Ovary (tissue), 3 donors: Measurements from ENCODE around the gene AKT1.

Experiments
- CTCF ChIP-seq, 3 donors: fragments of 450-650 bp in 2 of 3; fragments of 200-600 bp in 1 of 3; IDR thresholded peaks; one replicate each; pipeline versions ENCODE4 v1.5.1 to v1.8.0; 2016 to 2022; ENCODE audit warnings: antibody characterized with exemption in 3 of 3, mild to moderate bottlenecking in 1 of 3
- EP300 ChIP-seq: sonication (generic); formaldehyde crosslinking; IDR thresholded peaks from one replicate; pipeline ENCODE4 v1.6.1; 2017; ENCODE audit warnings: antibody characterized with exemption
- POLR2A ChIP-seq: fragments of 450-650 bp; IDR thresholded peaks from one replicate; pipeline ENCODE4 v1.6.1; 2017; ENCODE audit warnings: antibody characterized with exemption, mild to moderate bottlenecking, moderate library complexity
- donor health status: DM: no; HTN: no; CAD: no.

GRCh38 chr14:104773505-104774452 lies 21.8 kb downstream of the AKT1 start:
- TF ChIP-seq POLR2A, result no peak
- no peak for TF ChIP-seq CTCF (IDR thresholded peaks at IDR 0.05)
- TF ChIP-seq EP300, result no peak
